GM19193 (cell line): Measurements from ENCODE around the gene LCT.

Source experiments
- POLR2A ChIP-seq: IDR thresholded peaks from 4 replicates; pipeline ENCODE4 v1.6.1; 2011; ENCODE audit not compliant: insufficient read depth, insufficient read length; ENCODE audit errors: extremely low read depth

Gene LCT

DNA sequence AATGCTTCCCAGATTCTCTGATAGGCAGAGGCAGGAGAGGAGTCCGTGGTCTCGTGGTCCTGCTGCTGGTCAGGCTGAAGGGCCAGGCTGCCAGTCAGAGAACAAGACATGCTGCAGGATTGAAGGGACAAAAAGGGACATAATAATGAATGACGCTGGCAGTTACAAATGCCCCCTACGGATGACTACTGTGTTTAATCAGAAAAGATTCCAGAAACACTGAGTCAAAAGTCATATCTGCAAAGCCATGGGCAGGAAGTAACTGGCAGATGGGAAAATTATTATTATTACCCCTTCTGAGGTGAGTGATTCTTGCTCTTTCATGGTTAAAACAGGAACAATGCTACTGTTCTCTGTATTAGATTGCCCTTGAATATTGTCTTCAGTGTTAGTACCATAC is 19.0 kb downstream of the LCT start:
- no peak for TF ChIP-seq POLR2A

DNA sequence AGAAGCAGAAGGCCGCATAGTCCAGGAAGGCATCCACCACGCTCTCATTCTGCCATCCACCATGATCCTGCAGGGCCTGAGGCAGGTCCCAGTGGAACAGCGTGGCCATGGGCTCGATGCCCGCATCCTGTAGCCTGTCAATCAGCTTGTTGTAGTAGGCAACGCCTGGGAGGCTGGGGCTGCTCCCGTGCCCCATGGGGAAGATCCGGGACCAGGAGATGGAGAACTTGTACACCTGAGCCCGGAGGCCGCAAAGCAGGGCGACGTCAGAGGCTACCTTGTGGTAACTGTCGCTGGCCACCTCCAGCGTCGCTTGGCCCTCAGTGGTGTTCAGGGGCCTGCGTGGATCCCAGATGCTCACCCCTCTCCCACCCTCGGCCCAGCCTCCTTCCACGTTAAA is 19.5 kb downstream of the LCT start:
- no peak for TF ChIP-seq POLR2A

DNA sequence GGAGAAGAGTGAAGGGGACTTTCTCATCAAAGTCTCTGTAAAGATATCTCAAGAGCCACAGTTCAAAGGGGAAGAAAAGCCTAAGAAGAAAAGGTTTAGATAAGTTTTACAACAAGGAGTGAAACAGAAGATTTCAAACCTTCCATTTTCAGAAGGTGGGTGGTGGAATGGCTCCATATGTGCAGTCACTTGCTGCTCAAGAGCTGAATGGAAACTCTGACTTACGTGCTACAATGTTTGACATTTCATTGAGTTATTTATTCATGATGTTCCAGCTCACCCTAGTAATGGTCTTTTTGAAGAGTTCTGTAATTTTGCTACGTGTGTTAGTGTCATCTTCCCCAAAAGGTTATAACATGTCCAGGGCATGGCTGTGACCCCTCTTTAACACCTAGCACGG is 21.7 kb downstream of the LCT start:
- TF ChIP-seq POLR2A = no peak

DNA sequence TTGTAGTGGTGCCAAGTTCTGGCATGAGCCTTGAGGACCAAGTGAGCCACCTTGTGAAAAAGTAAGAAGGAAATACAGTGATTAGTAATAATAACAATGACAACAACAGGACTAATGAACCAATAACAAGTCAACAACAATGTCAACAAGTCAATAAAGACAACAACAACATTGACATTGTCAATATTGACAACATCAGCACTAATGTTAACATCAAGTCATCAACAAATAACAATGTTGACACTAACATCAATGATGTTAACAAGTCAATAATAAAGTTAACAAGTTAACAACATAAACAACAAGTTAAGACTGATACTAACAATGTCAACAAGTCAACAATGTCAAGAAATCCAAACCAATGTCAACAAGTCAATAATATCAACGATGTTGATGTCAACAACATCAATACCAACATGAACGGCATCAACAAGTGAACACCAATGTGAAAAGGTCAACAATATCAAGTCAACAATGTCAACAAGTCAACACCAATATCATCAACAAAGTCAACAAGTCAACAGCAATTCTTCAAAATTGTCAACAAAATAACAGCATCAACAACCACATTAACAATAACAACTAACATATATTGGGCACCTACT is 24.0 kb downstream of the LCT start:
- TF ChIP-seq POLR2A = no peak

DNA sequence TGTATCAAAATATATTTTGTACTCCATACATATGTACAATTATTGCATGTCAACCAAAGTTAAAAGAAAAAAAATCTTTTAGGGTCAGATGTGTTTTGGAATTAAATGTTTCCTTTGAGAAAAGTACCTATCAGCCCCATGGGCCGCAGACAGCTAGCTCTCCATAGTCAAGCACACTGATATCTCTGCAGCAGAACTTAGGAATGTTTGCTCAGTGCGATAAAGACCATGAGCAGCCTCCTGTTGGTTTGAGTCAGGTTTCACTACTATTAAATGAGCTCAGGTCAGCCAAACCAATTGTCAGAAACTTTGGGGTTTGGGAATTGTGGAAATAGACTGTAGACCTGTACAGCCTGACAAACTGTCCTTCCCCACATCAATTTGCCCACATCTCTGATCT is 33.7 kb downstream of the LCT start:
- no peak for TF ChIP-seq POLR2A

DNA sequence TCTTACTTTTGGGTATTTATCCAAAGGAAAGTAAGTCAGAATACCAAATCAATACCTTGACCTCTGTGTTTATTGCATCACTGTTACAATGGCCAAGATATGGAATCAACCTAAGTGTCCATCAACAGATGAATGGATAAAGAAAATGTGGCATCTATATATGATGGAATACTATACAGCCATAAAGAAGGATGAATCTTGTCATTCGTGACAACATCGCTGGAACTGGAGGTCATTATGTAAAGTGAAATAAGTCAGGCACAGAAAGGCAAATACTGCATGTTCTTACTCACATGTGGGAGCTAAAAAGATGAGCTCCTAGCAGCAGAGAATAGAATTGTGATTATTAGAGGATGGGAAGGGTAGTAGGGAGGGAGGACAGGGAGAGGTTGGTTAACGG is 34.6 kb downstream of the LCT start:
- no peak for TF ChIP-seq POLR2A

DNA sequence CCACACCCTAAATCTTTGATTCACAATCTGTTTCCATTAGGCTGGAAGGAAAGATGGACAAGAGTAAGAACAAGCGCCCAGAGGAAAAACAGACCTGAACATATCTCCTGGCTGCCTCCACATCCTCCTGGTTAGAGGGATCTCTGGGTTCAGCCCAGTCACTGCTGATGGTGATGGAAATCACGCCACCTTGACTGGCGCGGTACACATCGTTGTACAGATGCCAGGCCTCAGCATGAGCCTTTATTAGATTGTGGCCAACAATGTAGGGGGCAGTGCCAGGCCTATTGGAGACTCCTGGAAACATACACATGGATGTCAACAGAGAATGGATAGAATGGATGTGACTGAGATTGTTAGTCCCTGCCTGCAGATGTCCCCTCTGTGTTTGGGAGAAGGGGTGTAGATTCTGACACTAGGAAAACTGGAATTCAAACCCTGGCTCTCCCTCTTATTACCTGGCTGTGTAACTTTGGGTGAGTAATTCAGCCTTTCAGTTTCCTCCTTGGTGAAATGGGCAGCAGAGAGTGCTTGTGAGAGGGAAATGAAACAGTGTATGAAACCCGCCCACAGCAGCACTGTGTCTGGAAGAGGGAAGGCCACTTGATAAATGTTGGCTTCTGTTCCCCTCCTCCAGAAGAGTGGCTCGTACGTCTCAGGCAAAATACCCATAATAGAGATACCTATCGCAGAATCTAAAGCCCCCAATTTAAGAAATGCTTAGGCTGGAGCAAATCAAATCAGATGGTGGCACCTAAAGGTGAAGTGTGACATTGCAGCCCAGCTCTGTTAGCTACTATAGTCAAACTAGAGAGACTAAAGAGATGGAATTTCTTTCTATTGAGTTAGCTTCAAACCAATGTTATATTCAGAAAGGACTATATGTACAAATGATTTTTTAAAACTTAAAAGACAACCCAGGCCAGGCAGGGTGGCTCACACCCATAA is 36.2 kb downstream of the LCT start:
- TF ChIP-seq POLR2A = no peak

DNA sequence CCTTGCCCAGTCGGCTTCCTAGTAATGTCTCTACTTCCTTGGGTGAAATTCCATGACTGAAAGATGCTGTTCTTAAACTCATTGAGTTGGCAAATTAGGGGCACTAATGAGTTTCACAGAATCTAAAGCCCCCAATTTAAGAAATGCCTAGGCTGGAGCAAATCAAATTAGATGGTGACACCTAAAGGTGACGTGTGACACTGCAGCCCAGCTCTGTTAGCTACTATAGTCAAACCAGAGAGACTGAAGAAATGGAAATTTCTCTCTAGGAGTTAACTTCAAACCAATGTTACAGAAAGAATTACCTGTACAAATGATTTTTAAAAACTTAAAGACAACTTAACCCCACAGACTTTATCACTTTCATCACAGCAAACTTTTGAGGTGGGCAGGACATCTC is 37.2 kb downstream of the LCT start:
- no peak for TF ChIP-seq POLR2A

DNA sequence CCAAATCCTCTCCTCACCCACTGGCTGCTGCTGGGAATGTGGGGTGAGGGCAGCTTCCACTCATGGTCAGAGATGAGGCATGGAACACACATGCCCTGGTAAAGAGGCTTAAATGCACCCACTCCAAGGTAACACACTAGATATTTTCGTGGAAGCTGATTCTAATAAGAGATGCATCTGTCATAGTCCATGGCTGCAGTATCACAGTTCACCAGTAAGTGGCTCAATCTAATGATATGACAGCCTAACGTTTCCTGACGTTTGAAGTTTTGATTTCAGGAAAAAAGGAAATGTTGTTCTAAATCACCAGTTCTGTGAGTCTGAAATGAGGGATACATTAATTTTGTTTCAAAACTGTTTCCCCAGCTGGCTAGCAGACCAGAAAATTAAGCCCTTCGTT is 38.2 kb downstream of the LCT start:
- no peak for TF ChIP-seq POLR2A

DNA sequence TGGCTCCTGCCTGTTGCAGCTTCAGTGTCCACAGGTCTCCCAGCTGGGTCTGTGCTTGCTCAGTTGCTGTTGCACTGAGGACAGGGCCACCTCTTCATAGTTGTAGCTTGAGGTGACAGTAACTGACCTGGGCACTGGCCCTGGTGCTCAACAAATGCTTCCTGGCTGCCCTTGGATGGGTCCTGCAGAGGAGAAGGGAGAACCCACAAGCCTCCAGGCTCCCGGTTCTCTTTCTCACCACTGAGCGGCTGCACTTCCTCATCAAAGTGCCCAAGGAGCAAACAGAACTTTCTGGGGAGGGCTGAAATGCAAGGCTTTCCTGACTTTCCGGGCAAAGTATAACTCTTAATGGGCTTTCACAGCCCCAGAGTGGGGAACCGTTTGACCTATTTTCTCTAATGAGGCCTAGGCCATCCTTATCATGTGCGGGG is 38.7 kb downstream of the LCT start:
- TF ChIP-seq POLR2A = no peak

DNA sequence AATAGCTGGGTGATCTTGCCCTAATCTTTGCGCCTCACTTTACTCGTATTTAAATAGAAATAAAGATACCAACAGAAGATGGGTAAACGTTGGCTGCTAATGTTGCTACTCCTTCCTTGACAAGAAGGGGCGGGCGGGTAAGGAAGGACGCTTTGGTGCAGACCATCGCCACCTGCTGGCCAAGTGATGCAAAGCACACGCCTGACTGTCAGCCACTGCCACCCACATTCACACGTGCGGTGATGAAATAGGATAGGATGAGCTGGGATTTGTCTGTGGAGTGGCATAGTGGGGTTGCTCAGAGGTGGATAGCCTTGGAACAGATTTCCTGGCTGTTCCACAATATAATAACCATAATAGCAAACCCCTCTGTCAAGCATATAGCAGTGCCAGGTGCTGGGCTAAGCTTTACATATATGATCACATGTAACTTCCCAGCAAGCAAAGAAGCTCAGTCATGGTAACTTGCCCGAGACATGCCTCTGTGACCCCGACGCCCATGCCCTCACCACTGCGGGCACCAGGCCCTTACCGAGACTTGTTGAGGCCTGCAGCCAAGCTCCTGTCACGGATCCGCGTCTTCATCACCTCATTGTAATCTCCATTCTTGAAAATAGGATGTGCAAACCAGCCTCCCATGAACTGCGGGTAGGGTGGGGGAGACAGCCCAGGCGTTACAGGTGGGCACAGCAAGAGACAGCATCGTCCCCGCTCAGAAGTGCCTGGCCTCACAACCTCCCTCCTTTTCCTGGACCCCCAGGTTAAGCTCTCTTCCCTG is 39.3 kb downstream of the LCT start:
- no peak for TF ChIP-seq POLR2A

DNA sequence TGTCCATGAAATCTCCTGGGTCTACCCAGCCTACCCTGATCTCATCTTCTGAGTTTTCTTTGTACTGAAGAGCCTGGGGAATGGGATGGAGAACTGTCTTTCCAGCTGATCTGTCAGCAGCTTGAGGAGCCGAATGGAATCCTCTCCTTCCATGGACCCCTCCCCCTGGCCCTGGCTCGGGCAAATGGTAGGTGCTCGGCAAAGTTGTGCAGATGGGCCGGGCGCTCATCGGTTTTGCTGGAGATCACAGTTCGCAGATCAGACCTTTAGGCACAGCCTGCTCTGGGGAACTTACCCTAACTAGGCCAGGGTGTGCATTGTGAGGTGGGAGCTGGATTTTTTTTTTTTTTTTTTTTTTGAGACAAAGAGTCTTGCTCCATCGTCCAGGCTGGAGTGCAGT is 40.4 kb downstream of the LCT start:
- TF ChIP-seq POLR2A = no peak

DNA sequence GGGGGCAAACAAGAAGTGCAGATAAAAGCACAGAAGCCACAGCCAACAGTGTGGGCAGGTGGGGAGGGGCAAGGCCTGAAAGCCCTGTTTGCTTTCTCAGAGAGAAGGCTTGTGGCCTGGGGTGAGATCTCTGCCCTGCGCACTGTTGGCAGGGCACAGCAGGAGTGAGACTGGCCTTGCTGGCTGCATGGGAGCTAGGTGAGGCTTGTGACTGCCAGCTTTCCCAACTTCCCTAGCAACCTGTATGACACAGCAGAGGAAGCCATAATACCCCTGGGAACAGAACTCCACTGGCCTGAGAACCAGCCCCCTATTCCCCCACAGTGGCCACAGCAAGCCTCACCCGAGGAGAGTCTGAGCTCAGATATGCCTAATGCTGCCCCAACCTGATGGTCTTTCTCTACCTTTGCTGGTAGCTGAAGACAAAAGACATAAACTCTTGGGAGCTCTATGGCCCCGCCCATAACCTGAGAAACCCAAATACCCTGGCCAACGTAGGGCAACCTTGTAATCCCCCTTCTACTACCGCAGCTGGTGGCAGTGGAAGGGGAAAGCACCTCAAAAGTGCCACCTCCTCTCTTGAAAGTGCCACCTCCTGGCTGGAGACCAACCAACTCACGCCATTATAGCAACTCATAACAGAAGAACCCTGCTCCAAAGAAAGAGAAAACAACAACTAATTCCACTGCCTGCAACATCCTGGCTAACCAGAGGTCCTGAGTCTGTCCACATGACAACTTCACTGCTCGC is 44.4 kb downstream of the LCT start:
- TF ChIP-seq POLR2A = no peak

DNA sequence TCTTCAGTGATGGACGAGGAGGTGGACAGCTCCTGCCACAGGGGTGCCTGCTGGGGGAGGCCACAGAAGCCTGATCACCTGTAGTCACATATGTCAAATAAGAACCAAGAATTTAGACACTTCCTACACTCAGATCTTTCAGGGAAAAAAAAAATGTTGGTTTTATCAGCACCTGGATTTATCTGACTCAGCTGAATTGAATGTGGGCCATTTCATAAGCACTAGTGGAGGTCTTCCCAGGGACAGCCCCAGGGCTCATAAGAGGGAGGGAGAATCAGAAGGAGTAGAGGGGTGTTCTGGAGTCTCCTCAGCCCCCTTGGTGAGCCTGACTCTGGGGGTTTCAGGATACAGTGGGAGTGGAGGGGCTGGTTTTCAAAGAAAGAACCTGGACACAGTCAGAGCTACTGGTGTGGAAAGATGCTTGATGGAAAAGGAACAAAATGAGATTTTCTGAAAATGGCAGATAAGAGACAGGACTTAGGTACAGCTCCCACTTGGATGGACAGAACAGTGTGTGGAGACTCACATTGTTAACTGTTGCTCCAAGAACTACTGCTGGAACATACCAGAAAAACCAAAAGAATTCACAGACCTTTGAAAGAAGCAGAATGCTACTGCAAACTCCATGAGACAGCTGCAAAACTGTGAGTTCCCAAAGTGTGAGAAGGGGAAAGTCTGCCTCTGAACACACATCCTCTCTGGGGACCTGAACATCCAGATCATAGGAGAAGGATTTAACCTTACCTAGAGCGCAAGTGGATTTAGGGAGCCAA is 45.4 kb downstream of the LCT start:
- no peak for TF ChIP-seq POLR2A
